Keratinocyte (primary cell): ENCODE results near the gene SP4. TPM values are rescaled to one million over a fixed set of nuclear protein-coding genes. Genes with fewer than 3 reads are reported as not detected.
"Not testable (repeated sequence)": the region's sequence is repeated elsewhere in the genome, so short reads cannot be mapped to it uniquely, and the experiment has no call there.

ENCODE experiments used
- DNase-seq: peaks from one replicate; pipeline ENCODE4 v3.0.0-alpha.2; 2011; ENCODE audit warnings: low read depth, missing footprints, low spot score
- FAIRE-seq: peaks from 2 replicates; lab custom pipeline; 2011; peaks lifted over from hg19 to GRCh38; lab: Jason Lieb, UNC
- H2AFZ ChIP-seq: 2 replicates; pipeline ENCODE4 v1.6.0; 2012; ENCODE audit warnings: low read length, control low read depth, inconsistent platforms; ENCODE audit not compliant: control insufficient read depth
- H3K27ac ChIP-seq: 2 replicates; pipeline ENCODE4 v1.5.1; 2011; ENCODE audit warnings: low read length; ENCODE audit not compliant: control insufficient read depth, insufficient read depth
- H3K27me3 ChIP-seq: 3 replicates; pipeline ENCODE4 v1.6.0; 2011; ENCODE audit warnings: low read length; ENCODE audit not compliant: control insufficient read depth, insufficient read depth; ENCODE audit errors: extremely low read depth
- H3K36me3 ChIP-seq, 2 experiments: 2 replicates in 1 of 2; 3 replicates in 1 of 2; pipeline ENCODE4 v1.5.1; 2011; ENCODE audit warnings: low read length in 2 of 2, mild to moderate bottlenecking in 1 of 2; ENCODE audit not compliant: control insufficient read depth in 2 of 2, insufficient read depth in 2 of 2; ENCODE audit errors: extremely low read depth in 1 of 2
- H3K4me1 ChIP-seq: 3 replicates; pipeline ENCODE4 v1.5.1; 2011; ENCODE audit warnings: low read length; ENCODE audit not compliant: control insufficient read depth, insufficient read depth; ENCODE audit errors: extremely low read depth
- H3K4me2 ChIP-seq: 3 replicates; pipeline ENCODE4 v1.6.0; 2011; ENCODE audit warnings: low read depth, low read length; ENCODE audit not compliant: control insufficient read depth, insufficient read depth; ENCODE audit errors: extremely low read depth
- H3K4me3 ChIP-seq, 3 experiments: fragments of 200-600 bp in 1 of 3; sonication (generic) in 1 of 3; 2 replicates in 2 of 3; 3 replicates in 1 of 3; pipeline ENCODE4 v1.5.1; 2011 to 2016; ENCODE audit warnings: low read length in 3 of 3, mild to moderate bottlenecking in 3 of 3, control low read depth in 2 of 3, inconsistent platforms in 1 of 3, low read depth in 1 of 3, mixed read lengths in 1 of 3, mixed run types in 1 of 3, moderate library complexity in 1 of 3; ENCODE audit not compliant: control insufficient read depth in 2 of 3, insufficient read depth in 2 of 3; ENCODE audit errors: extremely low read depth in 1 of 3
- H3K79me2 ChIP-seq: 2 replicates; pipeline ENCODE4 v1.6.0; 2012; ENCODE audit warnings: low read length; ENCODE audit not compliant: control insufficient read depth, insufficient read depth
- H3K9ac ChIP-seq: 3 replicates; pipeline ENCODE4 v1.6.0; 2011; ENCODE audit warnings: low read length; ENCODE audit not compliant: control insufficient read depth, insufficient read depth; ENCODE audit errors: extremely low read depth
- H3K9me1 ChIP-seq: 3 replicates; pipeline ENCODE4 v1.6.0; 2011; ENCODE audit warnings: low read length; ENCODE audit not compliant: control insufficient read depth, insufficient read depth; ENCODE audit errors: extremely low read depth
- H3K9me3 ChIP-seq: 2 replicates; pipeline ENCODE4 v1.5.1; 2012; ENCODE audit warnings: low read depth, low read length; ENCODE audit not compliant: control insufficient read depth
- H4K20me1 ChIP-seq: 3 replicates; pipeline ENCODE4 v1.6.0; 2011; ENCODE audit warnings: low read length; ENCODE audit not compliant: control insufficient read depth, insufficient read depth; ENCODE audit errors: extremely low read depth
- EZH2 ChIP-seq: IDR thresholded peaks from one replicate; pipeline ENCODE4 v1.6.1; 2012; ENCODE audit warnings: inconsistent platforms, mild to moderate bottlenecking, low read length, moderate library complexity
- dilution Hi-C: fragments of 300-500 bp; cut with MboI; formaldehyde crosslinking; loops from one replicate; pipeline ENCODE4 v1.7.0; 2020; ENCODE audit warnings: low sequenced_read_pairs; ENCODE audit not compliant: extremely low pct_ligation_motif_present
- polyA plus RNA-seq, 5 experiments: library from polyadenylated mRNA; depleted of rRNA in 3 of 5; stranded (reverse) in 3 of 5; stranded (forward) in 1 of 5; unstranded in 1 of 5; fragments of >200 nt; gene quantifications; 1 replicate in 1 of 5; 2 replicates in 3 of 5; 3 replicates in 1 of 5; pipeline versions ENCODE4 v1.2.1 to v1.2.3, GENCODE V29; 2011 to 2012; ENCODE audit warnings: missing spikeins in 2 of 5, low read depth in 1 of 5, low replicate concordance in 1 of 5
- TF ChIP-seq, protein P1 (sequence below), 3 experiments: IDR thresholded peaks in 1 of 3; conservative IDR thresholded peaks in 1 of 3; optimal IDR thresholded peaks in 1 of 3; 2 replicates in 2 of 3; 3 replicates in 1 of 3; pipeline versions ENCODE3 to v1.5.1; 2011; ENCODE audit warnings: low read length in 3 of 3, mild to moderate bottlenecking in 3 of 3, moderate library complexity in 2 of 3, control low read depth in 1 of 3, inconsistent platforms in 1 of 3; ENCODE audit not compliant: insufficient read depth in 2 of 3; ENCODE audit errors: extremely low read depth in 1 of 3

The SP4 gene
- polyA plus RNA-seq, 1 donor (not counting 4 experiments of a cell fraction or from before 2014, with no cell fraction given), result 1.5 TPM

DNA sequence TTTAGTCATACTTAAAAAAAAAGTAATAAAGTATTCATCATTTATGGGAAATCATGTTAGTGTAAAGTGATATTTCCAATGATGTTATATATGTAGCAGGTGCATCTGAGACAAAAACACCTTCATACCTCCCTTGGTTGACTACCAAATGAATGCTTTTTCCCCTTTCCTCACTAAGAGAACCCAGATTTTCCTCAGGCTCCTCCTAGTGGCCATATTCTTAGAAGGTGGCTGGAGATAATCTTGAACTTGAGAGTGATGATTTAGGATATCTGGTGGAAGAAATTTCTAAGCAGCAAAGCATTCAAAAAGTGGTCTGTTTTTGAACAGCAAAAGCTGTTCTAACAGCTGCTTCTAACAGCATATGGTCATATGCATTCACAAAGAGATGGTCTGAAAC lies 98.1 kb downstream of the SP4 start:
- Histone ChIP-seq H3K27me3 (no peaks in the 10 kb centered on the region), H3K4me1 (no peaks in the 10 kb centered on the region), H3K9me3 (no peaks in the 10 kb centered on the region), H3K79me2 (no peaks in the 10 kb centered on the region), H4K20me1 (no peaks in the 10 kb centered on the region), H3K27ac (no peak overlapping the region), H3K4me2 (no peak overlapping the region), H3K4me3 (no peak overlapping the region), H3K36me3 (no peaks in the 10 kb centered on the region), H3K9ac (no peak overlapping the region), H2AFZ (no peak overlapping the region), H3K9me1 (no peaks in the 10 kb centered on the region)
- DNase-seq (no peak), FAIRE-seq (no peak)
- dilution Hi-C loops, result no loop called here
- TF ChIP-seq EZH2, result no peak
- TF ChIP-seq, protein P1, sequence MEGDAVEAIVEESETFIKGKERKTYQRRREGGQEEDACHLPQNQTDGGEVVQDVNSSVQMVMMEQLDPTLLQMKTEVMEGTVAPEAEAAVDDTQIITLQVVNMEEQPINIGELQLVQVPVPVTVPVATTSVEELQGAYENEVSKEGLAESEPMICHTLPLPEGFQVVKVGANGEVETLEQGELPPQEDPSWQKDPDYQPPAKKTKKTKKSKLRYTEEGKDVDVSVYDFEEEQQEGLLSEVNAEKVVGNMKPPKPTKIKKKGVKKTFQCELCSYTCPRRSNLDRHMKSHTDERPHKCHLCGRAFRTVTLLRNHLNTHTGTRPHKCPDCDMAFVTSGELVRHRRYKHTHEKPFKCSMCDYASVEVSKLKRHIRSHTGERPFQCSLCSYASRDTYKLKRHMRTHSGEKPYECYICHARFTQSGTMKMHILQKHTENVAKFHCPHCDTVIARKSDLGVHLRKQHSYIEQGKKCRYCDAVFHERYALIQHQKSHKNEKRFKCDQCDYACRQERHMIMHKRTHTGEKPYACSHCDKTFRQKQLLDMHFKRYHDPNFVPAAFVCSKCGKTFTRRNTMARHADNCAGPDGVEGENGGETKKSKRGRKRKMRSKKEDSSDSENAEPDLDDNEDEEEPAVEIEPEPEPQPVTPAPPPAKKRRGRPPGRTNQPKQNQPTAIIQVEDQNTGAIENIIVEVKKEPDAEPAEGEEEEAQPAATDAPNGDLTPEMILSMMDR (optimal IDR thresholded peaks at IDR 0.05 in 1 of 3, IDR thresholded peaks at IDR 0.05 in 1 of 3, conservative IDR thresholded peaks at IDR 0.05 in 1 of 3; ENCODE audit: extremely low read depth in 1 of 3, insufficient read depth in 2 of 3, low read length in 3 of 3), result peak in 2 of 3 experiments; percentile 21 to 41

DNA sequence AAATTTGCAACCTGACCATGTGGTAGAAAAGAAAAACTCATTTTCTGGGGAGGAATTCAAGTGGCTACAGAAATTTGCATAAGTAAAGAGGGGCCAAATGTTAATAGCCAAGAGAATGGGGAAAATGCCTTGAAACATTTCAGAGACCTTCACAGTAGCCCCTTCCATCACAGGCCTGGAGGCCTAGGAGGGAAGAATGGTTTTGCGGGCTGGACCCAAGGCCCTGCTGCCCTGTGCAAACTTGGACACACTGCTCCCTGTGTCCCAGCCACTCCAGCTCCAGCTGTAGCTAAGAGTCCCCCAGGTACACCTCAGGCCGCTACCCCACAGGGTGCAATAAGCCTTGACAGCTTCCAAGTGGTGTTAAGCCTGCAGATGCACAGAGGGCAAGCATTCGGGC lies 98.6 kb downstream of the SP4 start:
- Histone ChIP-seq H3K27me3 (no peaks in the 10 kb centered on the region), H3K36me3 (no peaks in the 10 kb centered on the region), H3K9ac (no peak overlapping the region), H3K9me1 (no peaks in the 10 kb centered on the region), H3K79me2 (no peaks in the 10 kb centered on the region), H3K4me3 (no peak overlapping the region), H3K27ac (no peak overlapping the region), H4K20me1 (no peaks in the 10 kb centered on the region), H3K4me2 (no peak overlapping the region), H2AFZ (no peak overlapping the region), H3K9me3 (no peaks in the 10 kb centered on the region), H3K4me1 (no peaks in the 10 kb centered on the region)
- no peak for FAIRE-seq
- dilution Hi-C loops, result no loop called here
- no peak for DNase-seq
- TF ChIP-seq EZH2, result no peak
- TF ChIP-seq, protein P1 (optimal IDR thresholded peaks at IDR 0.05 in 1 of 3, IDR thresholded peaks at IDR 0.05 in 1 of 3, conservative IDR thresholded peaks at IDR 0.05 in 1 of 3; ENCODE audit: extremely low read depth in 1 of 3, insufficient read depth in 2 of 3, low read length in 3 of 3), result no peak

DNA sequence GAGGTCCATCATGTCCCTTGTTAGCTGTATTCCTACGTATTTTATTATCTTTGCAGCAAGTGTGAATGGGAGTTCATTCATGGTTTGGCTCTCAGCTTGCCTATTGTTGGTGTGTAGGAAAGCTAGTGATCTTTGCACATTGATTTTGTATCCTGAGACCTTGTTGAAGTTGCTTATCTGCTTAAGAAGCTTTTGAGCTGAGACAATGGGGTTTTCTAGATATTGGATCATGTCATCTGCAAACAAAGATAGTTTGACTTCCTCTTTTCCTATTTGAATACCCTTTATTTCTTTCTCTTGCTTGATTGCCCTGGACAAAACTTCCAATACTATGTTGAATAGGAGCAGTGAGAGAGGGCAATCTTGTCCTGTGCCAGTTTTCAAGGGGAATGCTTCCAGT lies 104.6 kb downstream of the SP4 start:
- H3K36me3 ChIP-seq, H3K9ac ChIP-seq, H3K27ac ChIP-seq, H3K4me3 ChIP-seq, H3K79me2 ChIP-seq, dilution Hi-C loops, H2AFZ ChIP-seq, H3K4me2 ChIP-seq, H3K9me1 ChIP-seq, FAIRE-seq, H4K20me1 ChIP-seq, H3K9me3 ChIP-seq, H3K27me3 ChIP-seq, H3K4me1 ChIP-seq, DNase-seq: not testable (repeated sequence)

DNA sequence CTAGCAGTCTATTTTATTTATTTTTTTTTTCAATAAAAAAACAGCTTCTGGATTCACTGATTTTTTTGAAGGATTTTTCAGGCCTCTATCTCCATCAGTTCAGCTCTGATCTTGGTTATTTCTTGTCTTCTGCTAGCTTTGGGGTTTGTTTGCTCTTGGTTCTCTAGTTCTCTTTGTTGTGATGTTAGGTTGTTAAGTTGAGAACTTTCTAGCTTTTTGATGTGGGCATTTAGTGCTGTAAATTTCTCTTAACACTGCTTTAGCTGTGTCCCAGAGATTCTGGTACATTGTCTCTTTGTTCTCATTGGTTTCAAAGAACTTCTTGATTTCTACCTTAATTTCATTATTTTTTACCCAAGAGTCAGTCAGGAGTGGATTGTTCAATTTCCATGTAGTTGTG lies 105.8 kb downstream of the SP4 start:
- H3K9me1 ChIP-seq, H3K9ac ChIP-seq, H4K20me1 ChIP-seq, FAIRE-seq, H3K27me3 ChIP-seq, H3K36me3 ChIP-seq, dilution Hi-C loops, H3K4me1 ChIP-seq, H3K9me3 ChIP-seq, H3K79me2 ChIP-seq, H2AFZ ChIP-seq, H3K4me3 ChIP-seq, H3K27ac ChIP-seq, DNase-seq, H3K4me2 ChIP-seq: not testable (repeated sequence)
